Peyer's patch (tissue), 4 donors: Measurements from ENCODE around the gene LURAP1L.

ENCODE experiments used
- CTCF ChIP-seq, 6 experiments: fragments of 450-650 bp in 4 of 6; fragments of 200-600 bp in 2 of 6; sonication (generic) in 1 of 6; IDR thresholded peaks; one replicate each; pipeline ENCODE4 v1.5.1; 2017 to 2019; ENCODE audit warnings: antibody characterized with exemption in 6 of 6, mild to moderate bottlenecking in 3 of 6, moderate library complexity in 1 of 6
- POLR2A ChIP-seq, 2 donors: fragments of 450-650 bp; IDR thresholded peaks; one replicate each; pipeline ENCODE4 v1.5.1; 2017; ENCODE audit warnings: antibody characterized with exemption in 2 of 2, mild to moderate bottlenecking in 2 of 2, moderate library complexity in 2 of 2

- TF ChIP-seq CTCF (IDR thresholded peaks at IDR 0.05) (no peak), POLR2A (IDR thresholded peaks at IDR 0.05) (no peak)
Observed at GRCh38 chr9:12765088-12765798, 9.6 kb upstream of the LURAP1L start.
